HEK293 (cell line): ENCODE results near the gene BACH1.

Experiments
- CTCF ChIA-PET: fragments of 350-600 bp; formaldehyde crosslinking; extraction: SDS; loops from one replicate; lab custom pipeline; 2021; ENCODE audit warnings: antibody characterized with exemption; lab: Yijun Ruan, JAX
- POLR2A ChIA-PET: fragments of 300-600 bp; formaldehyde crosslinking; extraction: SDS; loops from one replicate; lab custom pipeline; 2020; ENCODE audit warnings: antibody characterized with exemption, inconsistent platforms; lab: Yijun Ruan, JAX
- H3K27ac ChIP-seq: fragments of 200-500 bp; sonication (Bioruptor generic); 2 replicates; pipeline ENCODE4 v1.5.1; 2014; ENCODE audit warnings: low read depth, low read length, control low read depth, inconsistent platforms; ENCODE audit errors: extremely low read depth
- H3K36me3 ChIP-seq, 2 experiments: fragments of 200-500 bp in 1 of 2; sonication (Bioruptor generic) in 1 of 2; 1 replicate in 1 of 2; 2 replicates in 1 of 2; pipeline ENCODE4 v1.5.1; 2014 to 2017; ENCODE audit warnings: inconsistent platforms in 2 of 2, low read length in 2 of 2; ENCODE audit not compliant: control insufficient read depth in 2 of 2, insufficient read depth in 1 of 2
- H3K4me1 ChIP-seq: fragments of 200-500 bp; sonication (Bioruptor generic); 2 replicates; pipeline ENCODE4 v1.5.1; 2014; ENCODE audit warnings: mild to moderate bottlenecking, low read length, inconsistent platforms; ENCODE audit not compliant: control insufficient read depth, insufficient read depth
- H3K4me3 ChIP-seq: 2 replicates; pipeline ENCODE4 v1.5.1; 2011; ENCODE audit warnings: low read depth, mild to moderate bottlenecking, control low read depth, low read length, moderate library complexity
- H3K9me3 ChIP-seq: fragments of 200-500 bp; sonication (Bioruptor generic); 2 replicates; pipeline ENCODE4 v1.5.1; 2014; ENCODE audit warnings: low read depth, low read length, inconsistent platforms; ENCODE audit not compliant: control insufficient read depth, insufficient read depth
- AEBP2 ChIP-seq: fragments of 450-650 bp; formaldehyde crosslinking; IDR thresholded peaks from 2 replicates; pipeline ENCODE4 v1.5.1; 2016; ENCODE audit warnings: missing biosample characterization, missing genetic modification characterization, borderline replicate concordance
- GLI4 ChIP-seq: fragments of 450-650 bp; formaldehyde crosslinking; IDR thresholded peaks from 2 replicates; pipeline ENCODE4 v1.5.1; 2016; ENCODE audit warnings: missing biosample characterization, missing genetic modification characterization
- GLIS1 ChIP-seq: fragments of 450-650 bp; formaldehyde crosslinking; IDR thresholded peaks from 2 replicates; pipeline ENCODE4 v1.5.1; 2016; ENCODE audit warnings: missing biosample characterization, missing genetic modification characterization
- HIC1 ChIP-seq: fragments of 450-650 bp; formaldehyde crosslinking; IDR thresholded peaks from 2 replicates; pipeline ENCODE4 v1.5.1; 2016; ENCODE audit warnings: missing biosample characterization, missing genetic modification characterization
- WT1 ChIP-seq: fragments of 450-650 bp; formaldehyde crosslinking; IDR thresholded peaks from 2 replicates; pipeline ENCODE4 v1.5.1; 2016; ENCODE audit warnings: missing biosample characterization, missing genetic modification characterization
- ZBTB20 ChIP-seq: fragments of 450-650 bp; formaldehyde crosslinking; IDR thresholded peaks from 2 replicates; pipeline ENCODE4 v1.5.1; 2016; ENCODE audit warnings: missing biosample characterization, missing genetic modification characterization
- ZBTB48 ChIP-seq: fragments of 450-650 bp; formaldehyde crosslinking; IDR thresholded peaks from 2 replicates; pipeline ENCODE4 v1.5.1; 2016; ENCODE audit warnings: missing biosample characterization, missing genetic modification characterization
- ZBTB7A ChIP-seq: fragments of 450-650 bp; formaldehyde crosslinking; IDR thresholded peaks from 2 replicates; pipeline ENCODE4 v1.5.1; 2016; ENCODE audit warnings: low read depth, missing biosample characterization, missing genetic modification characterization
- ZNF23 ChIP-seq: fragments of 450-650 bp; formaldehyde crosslinking; IDR thresholded peaks from 2 replicates; pipeline ENCODE4 v1.5.1; 2016; ENCODE audit warnings: missing biosample characterization, missing genetic modification characterization, borderline replicate concordance
- ZNF280D ChIP-seq: fragments of 450-650 bp; formaldehyde crosslinking; IDR thresholded peaks from 2 replicates; pipeline ENCODE4 v1.5.1; 2016; ENCODE audit warnings: missing biosample characterization, missing genetic modification characterization
- ZNF324 ChIP-seq: fragments of 450-650 bp; formaldehyde crosslinking; IDR thresholded peaks from 2 replicates; pipeline ENCODE4 v1.5.1; 2016; ENCODE audit warnings: missing biosample characterization, missing genetic modification characterization
- ZNF416 ChIP-seq: fragments of 450-650 bp; formaldehyde crosslinking; IDR thresholded peaks from 2 replicates; pipeline ENCODE4 v1.5.1; 2016; ENCODE audit warnings: missing biosample characterization, missing genetic modification characterization
- ZNF585B ChIP-seq: fragments of 450-650 bp; formaldehyde crosslinking; IDR thresholded peaks from 2 replicates; pipeline ENCODE4 v1.5.1; 2016; ENCODE audit warnings: missing biosample characterization, missing genetic modification characterization
- ZNF621 ChIP-seq: fragments of 450-650 bp; formaldehyde crosslinking; IDR thresholded peaks from 2 replicates; pipeline ENCODE4 v1.5.1; 2017; ENCODE audit warnings: missing biosample characterization, missing genetic modification characterization
- ZNF645 ChIP-seq: fragments of 450-650 bp; formaldehyde crosslinking; IDR thresholded peaks from 2 replicates; pipeline ENCODE4; 2016; ENCODE audit warnings: missing biosample characterization, missing genetic modification characterization
- ZNF670 ChIP-seq: fragments of 450-650 bp; formaldehyde crosslinking; IDR thresholded peaks from 2 replicates; pipeline ENCODE4 v1.5.1; 2016; ENCODE audit warnings: missing biosample characterization, missing genetic modification characterization, low read depth
- ZNF792 ChIP-seq: fragments of 450-650 bp; formaldehyde crosslinking; IDR thresholded peaks from 2 replicates; pipeline ENCODE4 v1.5.1; 2016; ENCODE audit warnings: missing biosample characterization, missing genetic modification characterization
- ZSCAN5A ChIP-seq: fragments of 450-650 bp; formaldehyde crosslinking; IDR thresholded peaks from 2 replicates; pipeline ENCODE4 v1.5.1; 2016; ENCODE audit warnings: missing biosample characterization, missing genetic modification characterization

BACH1 gene

GRCh38 chr21:29287383-29287782 lies 11.3 kb upstream of the BACH1 start:
- Histone ChIP-seq H3K9me3 (no peaks in the 10 kb centered on the region), H3K4me3 (no peak overlapping the region), H3K36me3 (no peaks in the 10 kb centered on the region), H3K4me1 (no peaks in the 10 kb centered on the region), H3K27ac (no peak overlapping the region)
- CTCF ChIA-PET, result interaction anchor here (0.6 to 1.8 kb wide), 3 partner anchors 10 to 20 kb away, joined by 4 to 6 read pairs (median 5); no protein-coding TSS in a partner anchor
- POLR2A ChIA-PET, result interaction anchor here (0.6 kb wide), 1 partner anchor 17 kb away, joined by 3 read pairs; no protein-coding TSS in a partner anchor
- no peak for TF ChIP-seq GLI4
- TF ChIP-seq ZNF280D (tag by site-specific recombination), result no peak
- no peak for TF ChIP-seq ZNF621
- no peak for TF ChIP-seq AEBP2 (tag by site-specific recombination)
- no peak for TF ChIP-seq ZNF585B (tag by site-specific recombination)
- no peak for TF ChIP-seq ZNF645 (tag by site-specific recombination)
- TF ChIP-seq ZSCAN5A (tag by site-specific recombination), result no peak
- TF ChIP-seq ZBTB48, result no peak
- TF ChIP-seq ZBTB20 (tag by site-specific recombination), result no peak
- TF ChIP-seq ZNF670 (tag by site-specific recombination), result no peak
- no peak for TF ChIP-seq ZNF324
- TF ChIP-seq ZNF23, result no peak
- TF ChIP-seq ZBTB7A (tag by site-specific recombination), result no peak
- no peak for TF ChIP-seq WT1 (tag by site-specific recombination)
- no peak for TF ChIP-seq ZNF792 (tag by site-specific recombination)
- TF ChIP-seq GLIS1 (tag by site-specific recombination), result no peak
- TF ChIP-seq HIC1 (tag by site-specific recombination), result no peak
- TF ChIP-seq ZNF416 (tag by site-specific recombination), result no peak
